HG03196 (cell line): ENCODE data around the gene GAST.

Source experiments
- ATAC-seq: cut with Tn5 transposase; IDR thresholded peaks from one replicate; pipeline ENCODE4 v1.9.1; 2021; ENCODE audit not compliant: unreplicated experiment

The GAST gene

DNA sequence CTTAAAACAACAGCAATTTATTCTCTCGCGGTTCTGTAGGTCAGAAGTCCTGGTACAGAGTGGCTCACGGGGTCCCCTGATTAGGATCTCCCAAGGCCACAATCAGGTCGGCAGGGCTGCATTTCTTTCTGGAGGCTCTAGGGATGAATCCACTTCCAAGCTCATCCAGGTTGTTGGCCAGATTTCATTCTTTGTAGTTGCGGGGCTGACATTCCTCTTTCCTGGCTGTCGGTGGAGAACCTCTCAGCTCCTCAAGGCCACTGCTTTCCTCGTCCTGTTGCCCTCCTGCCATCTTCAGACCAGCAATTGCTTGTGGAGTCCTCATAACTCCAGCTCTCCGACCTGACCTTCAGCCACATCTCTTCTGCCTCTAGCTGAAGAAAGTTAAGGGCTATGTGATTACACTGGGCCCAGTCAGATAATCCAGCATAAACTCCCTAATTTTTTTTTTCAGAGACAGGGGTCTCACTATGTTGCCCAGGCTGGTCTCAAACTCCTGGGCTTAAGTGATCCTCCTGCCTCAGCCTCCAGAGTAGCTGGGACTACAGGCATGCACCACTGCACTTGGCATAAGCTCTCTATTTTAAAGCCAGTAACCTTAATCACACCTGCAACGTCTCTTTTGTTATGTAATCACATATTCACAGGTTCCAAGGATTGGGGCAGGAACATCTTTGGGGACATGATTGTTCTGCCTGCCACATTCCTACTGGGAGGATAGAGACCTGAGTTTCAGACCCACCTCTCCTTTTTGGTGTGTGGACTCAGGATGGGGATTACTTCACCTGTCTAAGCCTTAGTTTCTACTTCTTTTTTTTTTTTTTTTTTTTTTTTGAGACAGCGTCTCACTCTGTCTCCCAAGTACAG lies 4.1 kb upstream of the GAST start:
- ATAC-seq = no peak

- no peak for ATAC-seq
Measured at GRCh38 chr17:41710472-41711090, 1.6 kb upstream of the GAST start.

DNA sequence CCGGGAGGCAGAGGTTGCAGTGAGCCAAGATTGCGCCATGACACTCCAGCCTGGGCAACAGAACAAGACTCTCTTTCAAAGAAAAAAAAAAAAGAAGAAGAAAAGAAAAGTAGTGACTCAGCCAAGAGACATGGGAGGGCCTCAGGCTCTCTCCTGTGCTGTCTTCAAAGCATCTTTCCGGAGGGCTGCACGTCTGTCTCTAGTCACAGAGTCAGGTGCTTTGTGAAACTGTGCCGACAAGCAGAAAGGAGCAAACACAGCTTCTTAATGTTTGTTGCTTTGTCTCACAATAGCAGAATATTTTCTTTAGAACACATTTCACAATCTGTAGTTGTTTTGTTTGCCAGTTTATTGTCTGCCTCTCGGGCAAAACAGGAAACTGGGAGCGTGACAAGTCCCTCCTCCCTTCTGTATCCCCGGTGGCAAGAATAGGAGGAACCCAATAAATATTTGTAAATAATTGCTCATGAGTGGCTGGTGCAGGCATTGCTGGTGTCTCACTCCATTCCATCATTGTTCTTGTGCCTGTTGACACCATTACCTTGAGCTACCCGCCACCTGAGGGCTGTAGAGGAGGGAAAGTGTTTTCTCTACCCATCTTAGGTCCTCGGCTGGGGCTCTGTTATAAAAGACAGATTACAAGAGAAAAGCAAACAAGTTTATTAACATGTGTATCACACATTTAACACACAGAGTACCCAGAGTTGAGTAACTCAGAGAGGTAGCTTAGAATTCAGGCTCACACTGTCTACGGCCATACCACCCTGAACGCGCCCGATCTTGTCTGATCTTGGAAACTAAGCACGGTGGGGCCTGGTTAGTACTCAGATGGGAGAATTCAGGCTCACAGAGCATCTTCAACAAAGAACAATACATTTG lies 5.5 kb downstream of the GAST start:
- ATAC-seq = no peak

DNA sequence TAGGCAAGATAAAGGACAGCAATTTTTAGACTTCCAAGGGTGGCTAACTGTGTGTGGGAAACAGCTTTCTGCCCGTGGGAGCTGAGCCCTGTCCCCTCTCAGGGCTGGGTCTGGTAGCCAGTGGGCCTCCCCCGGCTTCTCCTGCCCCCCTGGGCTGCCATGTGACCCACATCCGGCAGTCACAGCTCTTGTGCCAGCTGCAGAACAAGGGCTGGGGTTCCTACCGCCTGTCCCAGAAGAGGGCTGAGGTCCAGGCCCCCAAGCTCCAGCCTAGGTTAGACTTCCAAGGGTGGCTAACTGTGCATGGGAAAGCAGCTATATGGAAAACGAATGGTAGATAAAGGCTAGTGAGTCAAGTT lies 6.1 kb downstream of the GAST start:
- ATAC-seq = no peak

DNA sequence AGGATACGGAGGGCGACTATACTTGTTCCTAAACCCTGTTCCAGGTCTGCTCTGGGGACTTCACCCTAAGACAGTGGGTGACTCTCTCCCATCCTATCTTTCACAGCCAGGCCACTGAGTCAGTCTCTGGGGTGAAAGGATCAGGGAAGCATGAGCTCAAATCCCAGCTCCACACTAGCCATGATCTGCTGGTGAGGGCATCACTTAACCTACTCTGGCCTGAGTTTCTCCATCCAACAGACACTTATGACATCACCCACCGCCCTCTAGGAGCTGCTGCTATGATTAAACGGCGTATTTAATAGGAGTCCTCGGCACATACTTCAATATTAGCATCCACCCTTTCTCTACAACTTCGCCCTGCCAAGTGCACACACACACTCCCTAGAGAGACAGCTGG lies 10.1 kb downstream of the GAST start:
- no peak for ATAC-seq

- ATAC-seq = no peak
Measured at GRCh38 chr17:41723801-41724475, 11.8 kb downstream of the GAST start.

DNA sequence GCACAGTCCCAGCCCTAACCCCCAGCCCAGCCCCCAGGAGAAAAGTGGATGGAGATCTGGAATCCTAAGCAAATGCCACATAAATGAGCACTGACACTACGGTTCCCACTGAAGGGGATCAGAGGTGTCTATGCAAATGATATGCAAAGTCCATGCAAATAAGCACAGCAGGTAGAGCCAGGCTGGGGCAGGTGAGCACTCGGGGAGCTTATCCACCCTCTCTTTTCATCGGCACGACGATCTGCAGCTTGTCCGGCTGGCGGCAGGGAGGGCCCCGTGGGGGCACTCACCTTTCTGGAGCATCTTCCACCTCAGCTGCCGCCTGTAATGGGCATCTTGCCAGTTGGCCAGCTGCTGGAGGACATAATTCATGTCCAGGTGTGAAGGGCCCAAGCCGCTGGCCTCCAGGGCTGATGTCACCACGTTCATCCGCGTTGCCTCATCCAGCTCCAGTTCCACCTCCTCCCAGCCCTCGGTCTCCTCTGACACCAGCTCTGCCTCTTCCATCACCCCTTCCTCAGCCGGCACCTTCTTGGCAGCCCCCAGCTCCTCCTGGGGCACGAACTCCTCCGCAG lies 12.4 kb downstream of the GAST start:
- no peak for ATAC-seq

DNA sequence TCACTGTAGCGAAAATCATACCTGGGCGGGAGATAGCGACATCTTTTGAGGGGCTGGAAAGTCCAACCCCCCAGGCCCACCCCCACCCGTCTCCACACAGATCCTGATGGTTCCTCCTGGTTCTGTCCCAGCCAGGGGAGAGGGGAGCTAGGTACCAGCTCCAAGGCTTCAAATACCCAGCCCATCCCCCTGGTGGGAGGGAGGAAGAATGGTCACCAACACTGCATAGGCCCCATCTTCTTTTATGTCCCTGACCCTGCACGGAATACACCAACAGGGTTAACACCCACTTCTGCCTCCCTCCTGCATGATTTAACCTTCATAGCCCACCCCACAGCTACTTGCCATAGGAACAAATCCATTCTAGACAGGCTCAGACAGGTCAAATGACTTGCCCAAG lies 13.0 kb downstream of the GAST start:
- ATAC-seq = no peak

DNA sequence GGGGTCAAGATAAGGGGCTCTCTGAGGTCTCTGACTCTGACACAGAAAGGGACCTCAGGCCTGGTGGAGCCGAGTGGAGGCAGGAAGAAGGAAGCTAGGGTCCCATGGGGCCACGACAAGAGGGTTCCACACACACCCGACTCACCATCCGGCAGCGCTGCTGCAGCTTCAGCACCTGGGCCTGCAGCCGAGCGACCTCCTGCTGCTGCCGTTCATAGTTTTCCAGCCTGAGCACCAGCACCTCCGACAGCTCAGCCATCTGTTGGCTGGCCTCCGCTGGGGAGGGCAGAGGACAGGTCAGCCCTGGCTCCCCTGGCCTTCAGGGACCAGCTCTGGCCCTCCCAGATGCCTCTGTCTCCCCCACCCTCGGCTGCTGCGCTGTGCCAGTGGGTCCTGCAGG lies 15.9 kb downstream of the GAST start:
- no peak for ATAC-seq

DNA sequence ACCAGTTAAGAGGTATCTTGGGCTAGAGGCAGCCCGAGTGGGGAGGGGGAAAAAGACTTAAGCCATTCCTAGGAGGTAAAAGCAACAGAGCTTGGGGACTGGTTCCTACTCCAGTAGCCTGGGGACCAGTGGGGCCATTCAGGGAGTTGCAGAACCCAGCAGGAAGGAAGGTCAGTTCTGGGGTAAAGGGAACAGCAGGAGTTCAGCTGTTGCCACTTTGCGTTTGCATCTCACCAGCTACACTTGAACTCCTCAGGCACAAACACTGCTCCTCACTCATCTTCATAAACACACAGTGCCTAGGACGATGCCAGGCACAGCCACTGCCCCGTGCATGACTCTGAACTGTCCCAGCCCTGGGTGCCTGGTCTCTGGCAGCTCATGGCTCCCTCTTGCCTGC lies 18.3 kb downstream of the GAST start:
- no peak for ATAC-seq

DNA sequence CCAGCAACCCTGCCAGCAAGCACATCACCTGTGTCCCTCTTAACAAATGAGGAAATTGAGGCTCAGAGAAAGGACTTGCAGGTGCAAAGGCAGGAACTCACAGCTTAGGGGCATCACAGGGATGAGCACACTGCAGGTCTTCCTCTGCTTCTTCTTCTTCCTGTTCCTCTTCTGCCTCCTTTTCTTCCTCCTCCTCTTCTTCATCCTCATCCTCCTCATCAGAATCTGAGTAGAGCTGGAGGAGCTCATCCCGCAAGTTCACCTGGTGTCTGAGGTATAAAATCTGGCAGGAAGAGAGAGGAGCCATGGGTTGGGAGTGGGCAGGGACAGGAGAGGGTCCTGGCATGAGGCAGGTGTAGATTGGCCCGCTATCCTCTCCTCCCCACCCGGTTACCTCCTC lies 19.7 kb downstream of the GAST start:
- ATAC-seq = no peak

- ATAC-seq = no peak
Measured at GRCh38 chr17:41733348-41734138, 21.4 kb downstream of the GAST start.

- ATAC-seq = no peak
Measured at GRCh38 chr17:41734139-41734948, 22.2 kb downstream of the GAST start, which contains the start of gene HAP1. Gene HAP1 (minus strand): TSS chr17:41734643. CDS start chr17:41734634, 9 bp downstream.

GRCh38 chr17:41734949-41735313 lies 22.8 kb downstream of the GAST start:
- no peak for ATAC-seq

- ATAC-seq = no peak
Measured at GRCh38 chr17:41735744-41736143, 23.6 kb downstream of the GAST start.

- no peak for ATAC-seq
Measured at GRCh38 chr17:41736983-41737679, 25.0 kb downstream of the GAST start.

DNA sequence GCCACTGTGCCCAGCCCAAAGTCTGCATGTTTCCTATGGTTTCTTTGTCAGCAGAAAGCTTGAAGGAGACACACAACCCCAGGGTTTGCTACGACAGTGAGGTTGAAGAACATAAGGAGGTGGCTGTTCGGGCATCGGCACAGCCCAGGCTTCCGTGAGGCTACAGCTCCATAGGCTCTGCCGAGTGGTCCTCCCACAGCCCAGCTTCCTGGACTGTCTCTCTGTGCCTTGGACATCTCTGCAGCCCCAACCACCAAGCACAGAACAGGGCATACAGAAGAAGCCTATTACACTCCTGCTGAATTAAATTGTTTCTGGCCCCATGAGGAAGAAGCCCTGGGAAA lies 25.5 kb downstream of the GAST start:
- ATAC-seq = no peak

GRCh38 chr17:41738077-41738800 lies 26.1 kb downstream of the GAST start:
- ATAC-seq = no peak
